Right ventricle myocardium inferior (tissue), 1 donor: Measurements from ENCODE around the gene HDAC2. TPM values are rescaled to one million over a fixed set of nuclear protein-coding genes. Genes with fewer than 3 reads are reported as not detected.

Experiments used
- ATAC-seq: fragments of 200-7000 bp; cut with Tn5 transposase; one replicate; pipeline ENCODE4 v1.9.1; 2020; ENCODE audit warnings: mild to moderate bottlenecking, moderate library complexity
- DNase-seq: peaks from one replicate; pipeline ENCODE4 v3.0.0; 2021; ENCODE audit errors: missing footprints
- intact Hi-C: fragments of 100-400 bp; cut with DNase I; formaldehyde crosslinking; loops from one replicate; pipeline ENCODE4 v1.11.0; 2022
- total RNA-seq: library from RNA; stranded (reverse); fragmentation: NEBNext Ultra II Directional; extraction: Animal tissue kit (Norgen Biotek cat#: 25700); gene quantifications from one replicate; pipeline ENCODE4 v1.2.1, GENCODE V29; 2021
- donor health status: DM: no; HTN: yes; CAD: no; lungs with severe emphysema.

Gene HDAC2
- total RNA-seq, 1 donor from 2014 or later = 41.3 TPM

GRCh38 chr6:113886512-113886911 is 84.4 kb downstream of the HDAC2 start:
- DNase-seq (no peak), ATAC-seq (no peak)
- intact Hi-C loops = no loop called here

- DNase-seq (no peak), ATAC-seq (no peak)
- intact Hi-C loops = no loop called here
Observed at GRCh38 chr6:113884011-113884410, 86.9 kb downstream of the HDAC2 start.

Other genes with a start within 250 kb of the HDAC2 start
- gene MARCKS, start 113.8 kb downstream of the HDAC2 start, total RNA-seq = 28.4 TPM